Spleen (tissue), 11 donors: ENCODE measurements around the gene GALNT15. TPM values are rescaled to one million over a fixed set of nuclear protein-coding genes. Genes with fewer than 3 reads are reported as not detected.
A peak's percentile ranks its signal among the peaks of the same experiment; 100 is the strongest.

Source experiments
- DNase-seq: peaks from one replicate; pipeline ENCODE4 v3.0.0-alpha.2; 2020
- H3K27ac ChIP-seq, 8 donors: fragments of 200-600 bp; sonication (generic) in 7 of 8; 1 replicate in 4 of 8; 2 replicates in 4 of 8; pipeline versions ENCODE4 v1.5.0 to v1.8.0; 2016 to 2021; ENCODE audit warnings: inconsistent platforms in 4 of 8, mild to moderate bottlenecking in 4 of 8, moderate library complexity in 1 of 8
- H3K27me3 ChIP-seq, 7 donors: fragments of 200-600 bp; sonication (generic) in 6 of 7; replicated peaks in 1 of 7; 1 replicate in 4 of 7; 2 replicates in 3 of 7; pipeline versions ENCODE4 v1.5.0 to v1.8.0; 2016 to 2021; ENCODE audit warnings: inconsistent platforms in 3 of 7, mild to moderate bottlenecking in 1 of 7
- H3K36me3 ChIP-seq, 6 donors: fragments of 200-600 bp; sonication (generic) in 5 of 6; 1 replicate in 4 of 6; 2 replicates in 2 of 6; pipeline versions ENCODE4 v1.5.0 to v1.8.0; 2016 to 2021; ENCODE audit warnings: inconsistent platforms in 2 of 6
- H3K4me1 ChIP-seq, 6 donors: fragments of 200-600 bp; sonication (generic) in 5 of 6; 1 replicate in 3 of 6; 2 replicates in 3 of 6; pipeline versions ENCODE4 v1.5.0 to v1.8.0; 2016 to 2021; ENCODE audit warnings: inconsistent platforms in 3 of 6
- H3K4me3 ChIP-seq, 8 donors: fragments of 200-600 bp; sonication (generic) in 7 of 8; 1 replicate in 4 of 8; 2 replicates in 4 of 8; pipeline versions ENCODE4 v1.5.0 to v1.8.0; 2016 to 2021; ENCODE audit warnings: inconsistent platforms in 4 of 8, mild to moderate bottlenecking in 4 of 8, moderate library complexity in 2 of 8
- H3K9me3 ChIP-seq, 8 donors: fragments of 200-600 bp; sonication (generic) in 7 of 8; 1 replicate in 4 of 8; 2 replicates in 4 of 8; pipeline versions ENCODE4 v1.5.0 to v1.8.0; 2016 to 2021; ENCODE audit warnings: inconsistent platforms in 4 of 8
- CTCF ChIP-seq, 11 experiments: fragments of 200-600 bp in 7 of 11; fragments of 450-650 bp in 4 of 11; sonication (generic) in 4 of 11; IDR thresholded peaks in 8 of 11; conservative IDR thresholded peaks in 3 of 11; 1 replicate in 7 of 11; 2 replicates in 4 of 11; pipeline versions ENCODE4 v1.4.0 to v1.8.0; 2016 to 2021; ENCODE audit warnings: antibody characterized with exemption in 11 of 11, inconsistent platforms in 4 of 11, mild to moderate bottlenecking in 1 of 11
- POLR2A ChIP-seq, 3 donors: fragments of 450-650 bp; IDR thresholded peaks; one replicate each; pipeline ENCODE4 v1.5.1; 2017; ENCODE audit warnings: antibody characterized with exemption in 3 of 3, mild to moderate bottlenecking in 1 of 3
- POLR2AphosphoS5 ChIP-seq, 3 donors: sonication (generic); formaldehyde crosslinking; IDR thresholded peaks; one replicate each; pipeline ENCODE4 v1.5.1; 2017; ENCODE audit warnings: antibody characterized with exemption in 3 of 3
- WGBS, 5 donors: extraction: QIAGEN DNeasy Blood & Tissue Kit in 3 of 5; methylation state at CpG; one replicate each; pipeline versions ENCODE4 v1.1.5 to v1.1.7; 2013 to 2018; 5-methylcytosine and 5-hydroxymethylcytosine counted together
- intact Hi-C: fragments of 100-400 bp; cut with DNase I; formaldehyde crosslinking; loops from one replicate; pipeline ENCODE4 v1.15.0; 2023; ENCODE audit warnings: low total_unique reads
- polyA plus RNA-seq, 3 donors: library from polyadenylated mRNA; stranded (reverse); fragments of 200-250 nt; gene quantifications; one replicate each; pipeline ENCODE4 v1.2.1, GENCODE V29; 2013
- total RNA-seq, 7 donors: library from RNA; depleted of rRNA in 3 of 7; stranded (reverse); fragments of >200 nt in 3 of 7; fragmentation: NEBNext Ultra II Directional in 4 of 7; extraction: Animal tissue kit (Norgen Biotek cat#: 25700) in 4 of 7; gene quantifications; one replicate each; pipeline versions ENCODE4 v1.1.0 to v1.2.1, GENCODE V29; 2016 to 2021
- donor health status: healthy with polysubstance abuse.
- donor health status: DM: no; HTN: no; CAD: no; lungs with moderate emphysema.
- donor health status: DM: no; HTN: no; CAD: no.
- donor health status: Bipolar disorder and iron deficiency.
- donor health status: healthy.
- donor health status: DM: no; HTN: no; CAD: no.
- donor health status: DM: yes; HTN: yes; CAD: no.

The GALNT15 gene
- total and polyA plus RNA-seq, 10 donors: 2.5 to 147 (median 42.1) TPM

GRCh38 chr3:16203671-16204629 is 29.5 kb downstream of the GALNT15 start:
- H3K36me3 ChIP-seq: peaks cover 0 to 41% (median 1%) of the 10 kb centered on the region in 6 donors
- H3K27me3 ChIP-seq: peaks cover 0 to 8% (median 0%) of the 10 kb centered on the region in 7 donors
- TF ChIP-seq POLR2A (IDR thresholded peaks at IDR 0.05): no peak
- TF ChIP-seq POLR2AphosphoS5 (IDR thresholded peaks at IDR 0.05): no peak
- no peak for TF ChIP-seq CTCF (IDR thresholded peaks at IDR 0.05 in 8 of 11, conservative IDR thresholded peaks at IDR 0.05 in 3 of 11)
- no peak for DNase-seq
- no peaks in the 10 kb centered on the region for H3K4me1 ChIP-seq
- intact Hi-C loops: no loop called here
- no peak overlapping the region for H3K4me3 ChIP-seq
- no peak overlapping the region for H3K27ac ChIP-seq
- 78 to 90% (median 82%) methylated on average over 6 of the region's 6 CpGs for WGBS, 5 donors
- no peaks in the 10 kb centered on the region for H3K9me3 ChIP-seq

- TF ChIP-seq POLR2A (IDR thresholded peaks at IDR 0.05) (no peak), CTCF (IDR thresholded peaks at IDR 0.05 in 8 of 11, conservative IDR thresholded peaks at IDR 0.05 in 3 of 11) (no peak), POLR2AphosphoS5 (IDR thresholded peaks at IDR 0.05) (peak in 1 of 3 donors; percentile 37)
- no peak for DNase-seq
- 96 to 97% (median 96%) methylated on average over 14 of the region's 14 CpGs for WGBS, 5 donors
- Histone ChIP-seq H3K27me3 (peaks cover 0 to 8% (median 0%) of the 10 kb centered on the region in 7 donors), H3K4me3 (no peak overlapping the region), H3K9me3 (no peaks in the 10 kb centered on the region), H3K36me3 (peaks cover 0 to 43% (median 1%) of the 10 kb centered on the region in 6 donors), H3K4me1 (no peaks in the 10 kb centered on the region), H3K27ac (no peak overlapping the region)
- intact Hi-C loops: no loop called here
Measured at GRCh38 chr3:16204751-16205150, 30.3 kb downstream of the GALNT15 start.

- no peaks in the 10 kb centered on the region for H3K9me3 ChIP-seq
- peaks cover 0 to 43% (median 1%) of the 10 kb centered on the region in 6 donors for H3K36me3 ChIP-seq
- no peak overlapping the region for H3K4me3 ChIP-seq
- no peak for TF ChIP-seq POLR2A (IDR thresholded peaks at IDR 0.05)
- TF ChIP-seq POLR2AphosphoS5 (IDR thresholded peaks at IDR 0.05): no peak
- TF ChIP-seq CTCF (IDR thresholded peaks at IDR 0.05 in 8 of 11, conservative IDR thresholded peaks at IDR 0.05 in 3 of 11): no peak
- intact Hi-C loops: no loop called here
- WGBS, 5 donors: 74 to 77% (median 75%) methylated on average over 11 of the region's 11 CpGs
- no peak overlapping the region for H3K27ac ChIP-seq
- peaks cover 0 to 8% (median 0%) of the 10 kb centered on the region in 7 donors for H3K27me3 ChIP-seq
- DNase-seq: no peak
- H3K4me1 ChIP-seq: no peaks in the 10 kb centered on the region
Measured at GRCh38 chr3:16205156-16205870, 30.8 kb downstream of the GALNT15 start.

GRCh38 chr3:16207031-16207430 is 32.6 kb downstream of the GALNT15 start:
- TF ChIP-seq POLR2AphosphoS5 (IDR thresholded peaks at IDR 0.05) (no peak), POLR2A (IDR thresholded peaks at IDR 0.05) (no peak), CTCF (IDR thresholded peaks at IDR 0.05 in 8 of 11, conservative IDR thresholded peaks at IDR 0.05 in 3 of 11) (no peak)
- Histone ChIP-seq H3K4me1 (no peaks in the 10 kb centered on the region), H3K36me3 (peaks cover 0 to 41% (median 0%) of the 10 kb centered on the region in 6 donors), H3K4me3 (no peak overlapping the region), H3K9me3 (no peaks in the 10 kb centered on the region), H3K27me3 (peaks cover 0 to 8% (median 0%) of the 10 kb centered on the region in 7 donors), H3K27ac (no peak overlapping the region)
- intact Hi-C loops: no loop called here
- no peak for DNase-seq
